Small intestine (tissue), 16 donors: ENCODE results near the gene HELT. TPM values are rescaled to one million over a fixed set of nuclear protein-coding genes. Genes with fewer than 3 reads are reported as not detected.
A peak's percentile ranks its signal among the peaks of the same experiment; 100 is the strongest.
"Not testable (repeated sequence)": the region's sequence is repeated elsewhere in the genome, so short reads cannot be mapped to it uniquely, and the experiment has no call there.

Experiments used
- DNase-seq, 2 donors: peaks; one replicate each; pipeline versions ENCODE4 v3.0.0 to v3.0.0-alpha.2; 2013
- FAIRE-seq: peaks from 2 replicates; lab custom pipeline; 2012; peaks lifted over from hg19 to GRCh38; lab: Jason Lieb, UNC
- H3K27ac ChIP-seq, 3 donors: one replicate each; pipeline ENCODE4 v1.5.1; 2013; ENCODE audit warnings: low read length in 2 of 3, mild to moderate bottlenecking in 2 of 3, control low read depth in 1 of 3, inconsistent platforms in 1 of 3, low read depth in 1 of 3, moderate library complexity in 1 of 3
- H3K27me3 ChIP-seq, 3 donors: one replicate each; pipeline ENCODE4 v1.6.1; 2013; ENCODE audit warnings: low read length in 3 of 3, inconsistent platforms in 1 of 3; ENCODE audit not compliant: control insufficient read depth in 3 of 3, insufficient read depth in 3 of 3
- H3K36me3 ChIP-seq, 3 donors: one replicate each; pipeline ENCODE4 v1.6.1; 2013; ENCODE audit warnings: low read length in 3 of 3, inconsistent platforms in 1 of 3, low read depth in 1 of 3, mild to moderate bottlenecking in 1 of 3, moderate library complexity in 1 of 3; ENCODE audit not compliant: control insufficient read depth in 3 of 3, insufficient read depth in 2 of 3
- H3K4me1 ChIP-seq, 3 donors: one replicate each; pipeline ENCODE4 v1.6.1; 2013; ENCODE audit warnings: low read length in 2 of 3, inconsistent platforms in 1 of 3, low read depth in 1 of 3, mild to moderate bottlenecking in 1 of 3, moderate library complexity in 1 of 3; ENCODE audit not compliant: control insufficient read depth in 3 of 3, insufficient read depth in 2 of 3
- H3K4me3 ChIP-seq, 3 donors: one replicate each; pipeline ENCODE4 v1.5.1; 2013; ENCODE audit warnings: low read length in 3 of 3, control low read depth in 1 of 3, inconsistent platforms in 1 of 3, low read depth in 1 of 3, mild to moderate bottlenecking in 1 of 3, moderate library complexity in 1 of 3
- H3K9me3 ChIP-seq, 2 donors: one replicate each; pipeline ENCODE4 v1.6.1; 2013; ENCODE audit warnings: low read depth in 1 of 2, low read length in 1 of 2; ENCODE audit not compliant: control insufficient read depth in 2 of 2, insufficient read depth in 1 of 2
- WGBS, 3 donors: extraction: QIAGEN DNeasy Blood & Tissue Kit; methylation state at CpG; one replicate each; pipeline ENCODE4 v1.1.7; 2013; 5-methylcytosine and 5-hydroxymethylcytosine counted together
- long read RNA-seq, 10 donors: transcript quantifications; one replicate each; lab custom pipeline, GENCODE V29; 2026
- polyA plus RNA-seq, 4 donors: library from polyadenylated mRNA; stranded (reverse) in 3 of 4; unstranded in 1 of 4; fragments of 200-250 nt in 3 of 4; fragments of 120-200 nt in 1 of 4; gene quantifications; one replicate each; pipeline versions ENCODE4 v1.2.1 to v1.2.3, GENCODE V29; 2013
- donor health status: healthy with polysubstance abuse.
- donor health status: control.
- donor health status: control.
- donor health status: Bipolar disorder and iron deficiency.
- donor health status: healthy.

HELT gene
- not detected for polyA plus RNA-seq
- long read RNA-seq, donor 1, result 0 reads
- long read RNA-seq, donor 2, result 0 reads
- long read RNA-seq, donor 3, result 0 reads
- long read RNA-seq, donor 4, result 0 reads
- long read RNA-seq, donor 5, result 0 reads
- long read RNA-seq, donor 6, result 0 reads
- long read RNA-seq, donor 7, result 0 reads
- long read RNA-seq, donor 8, result 0 reads
- long read RNA-seq, donor 9, result 0 reads
- long read RNA-seq, donor 10, result 0 reads

- Histone ChIP-seq H3K4me1 (no peaks in the 10 kb centered on the region), H3K4me3 (no peak within 1 kb of the TSS), H3K36me3 (no peaks in the 10 kb centered on the region), H3K27me3 (peaks cover 46 to 96% (median 56%) of the 10 kb centered on the region in 3 donors), H3K9me3 (no peaks in the 10 kb centered on the region), H3K27ac (no peak within 1 kb of the TSS)
- no peak for DNase-seq
- no peak for FAIRE-seq
- WGBS, 3 donors, result 2 to 4% (median 3%) methylated on average over 54 to 58 of the region's 58 CpGs
These were observed at the start of gene HELT for GRCh38 chr4:185017964-185018772. TSS of gene HELT (plus strand) at chr4:185018490. CDS start at chr4:185018929, 439 bp downstream.

- FAIRE-seq (no peak), DNase-seq (peak; percentile 39 to 75)
- Histone ChIP-seq H3K36me3 (no peaks in the 10 kb centered on the region), H3K4me1 (peaks cover 0 to 3% (median 0%) of the 10 kb centered on the region in 3 donors), H3K9me3 (peaks cover 0 to 8% of the 10 kb centered on the region in 2 donors), H3K4me3 (no peak overlapping the region), H3K27me3 (peaks cover 0 to 3% (median 0%) of the 10 kb centered on the region in 3 donors), H3K27ac (no peak overlapping the region)
- WGBS, 3 donors, result 23 to 74% (median 40%) methylated on average over 5 of the region's 5 CpGs
These were observed 49.5 kb upstream of the HELT start for GRCh38 chr4:184968784-184969201.

GRCh38 chr4:184969610-184970009 is 48.7 kb upstream of the HELT start:
- no peak overlapping the region for H3K27ac ChIP-seq
- no peak overlapping the region for H3K4me3 ChIP-seq
- FAIRE-seq (no peak), DNase-seq (no peak)
- H3K4me1 ChIP-seq, result peaks cover 0 to 3% (median 0%) of the 10 kb centered on the region in 3 donors
- peaks cover 0 to 8% of the 10 kb centered on the region in 2 donors for H3K9me3 ChIP-seq
- 91 to 94% (median 92%) methylated on average over 5 of the region's 5 CpGs for WGBS, 3 donors
- H3K36me3 ChIP-seq, result no peaks in the 10 kb centered on the region
- H3K27me3 ChIP-seq, result peaks cover 0 to 3% (median 0%) of the 10 kb centered on the region in 3 donors

- H3K27ac ChIP-seq, result no peak overlapping the region
- DNase-seq (no peak), FAIRE-seq (no peak)
- no peak overlapping the region for H3K4me3 ChIP-seq
- WGBS, 3 donors, result 90 to 94% (median 91%) methylated on average over 7 of the region's 7 CpGs
- H3K9me3 ChIP-seq, result peaks cover 0 to 8% of the 10 kb centered on the region in 2 donors
- peaks cover 0 to 3% (median 2%) of the 10 kb centered on the region in 3 donors for H3K27me3 ChIP-seq
- H3K4me1 ChIP-seq, result peaks cover 0 to 3% (median 0%) of the 10 kb centered on the region in 3 donors
- H3K36me3 ChIP-seq, result no peaks in the 10 kb centered on the region
These were observed 45.3 kb upstream of the HELT start for GRCh38 chr4:184972991-184973390.

- H3K36me3 ChIP-seq, H3K4me3 ChIP-seq, DNase-seq, H3K27me3 ChIP-seq, FAIRE-seq, H3K4me1 ChIP-seq, H3K27ac ChIP-seq, H3K9me3 ChIP-seq: not testable (repeated sequence)
- 95 to 100% (median 96%) methylated on average over 2 of the region's 2 CpGs for WGBS, 3 donors
These were observed 41.9 kb upstream of the HELT start for GRCh38 chr4:184976348-184976747.

GRCh38 chr4:184977747-184978146 is 40.5 kb upstream of the HELT start:
- Histone ChIP-seq H3K27me3 (peaks cover 0 to 8% (median 6%) of the 10 kb centered on the region in 3 donors), H3K36me3 (no peaks in the 10 kb centered on the region), H3K9me3 (no peaks in the 10 kb centered on the region), H3K27ac (no peak overlapping the region), H3K4me3 (no peak overlapping the region), H3K4me1 (no peaks in the 10 kb centered on the region)
- FAIRE-seq, result no peak
- WGBS, 3 donors, result 26 to 45% (median 29%) methylated on average over 3 of the region's 3 CpGs
- no peak for DNase-seq

GRCh38 chr4:184978211-184978610 is 40.1 kb upstream of the HELT start:
- peaks cover 0 to 12% (median 3%) of the 10 kb centered on the region in 3 donors for H3K27me3 ChIP-seq
- no peaks in the 10 kb centered on the region for H3K9me3 ChIP-seq
- H3K27ac ChIP-seq, result no peak overlapping the region
- H3K36me3 ChIP-seq, result no peaks in the 10 kb centered on the region
- DNase-seq (peak in 1 of 2 donors; percentile 17), FAIRE-seq (no peak)
- WGBS, 3 donors, result 16 to 36% (median 25%) methylated on average over 6 of the region's 6 CpGs
- no peaks in the 10 kb centered on the region for H3K4me1 ChIP-seq
- no peak overlapping the region for H3K4me3 ChIP-seq

- Histone ChIP-seq H3K27me3 (peaks cover 0 to 14% (median 3%) of the 10 kb centered on the region in 3 donors), H3K4me3 (no peak overlapping the region), H3K27ac (no peak overlapping the region), H3K9me3 (no peaks in the 10 kb centered on the region), H3K36me3 (no peaks in the 10 kb centered on the region), H3K4me1 (no peaks in the 10 kb centered on the region)
- FAIRE-seq (no peak), DNase-seq (no peak)
- 77 to 87% (median 81%) methylated on average over 18 of the region's 18 CpGs for WGBS, 3 donors
These were observed 38.7 kb upstream of the HELT start for GRCh38 chr4:184979461-184980124.
